HG03097 (cell line): ENCODE measurements around the gene BBS1.

ENCODE experiments used
- ATAC-seq: cut with Tn5 transposase; IDR thresholded peaks from one replicate; pipeline ENCODE4 v1.9.1; 2021; ENCODE audit not compliant: unreplicated experiment, low FRiP score

BBS1 gene

GRCh38 chr11:66548774-66549630, 38.6 kb downstream of the BBS1 start:
- no peak for ATAC-seq

- ATAC-seq = no peak
Observed at GRCh38 chr11:66549696-66550095, 39.3 kb downstream of the BBS1 start.

- ATAC-seq = no peak
Observed at GRCh38 chr11:66550887-66551286, 40.5 kb downstream of the BBS1 start.

GRCh38 chr11:66554602-66555001, 44.2 kb downstream of the BBS1 start:
- ATAC-seq = no peak

GRCh38 chr11:66555416-66555815, 45.0 kb downstream of the BBS1 start:
- no peak for ATAC-seq

GRCh38 chr11:66556086-66556485, 45.7 kb downstream of the BBS1 start:
- ATAC-seq = no peak

GRCh38 chr11:66557733-66558326, 47.4 kb downstream of the BBS1 start:
- no peak for ATAC-seq

GRCh38 chr11:66559142-66559865, 48.9 kb downstream of the BBS1 start:
- no peak for ATAC-seq

GRCh38 chr11:66559866-66560676, 49.6 kb downstream of the BBS1 start:
- ATAC-seq = no peak

- ATAC-seq = no peak
Observed at GRCh38 chr11:66561178-66561974, 50.9 kb downstream of the BBS1 start.

- ATAC-seq = no peak
Observed at GRCh38 chr11:66561975-66562248, 51.5 kb downstream of the BBS1 start.

GRCh38 chr11:66562275-66562674, 51.8 kb downstream of the BBS1 start:
- ATAC-seq = no peak

- ATAC-seq = no peak
Observed at GRCh38 chr11:66562907-66563583, 52.6 kb downstream of the BBS1 start.

GRCh38 chr11:66563832-66564231, 53.4 kb downstream of the BBS1 start:
- no peak for ATAC-seq

GRCh38 chr11:66564538-66564937, 54.1 kb downstream of the BBS1 start:
- no peak for ATAC-seq

GRCh38 chr11:66564984-66565383, 54.5 kb downstream of the BBS1 start:
- ATAC-seq = no peak

- no peak for ATAC-seq
Observed at GRCh38 chr11:66566221-66566620, 55.8 kb downstream of the BBS1 start.

GRCh38 chr11:66567787-66568123, 57.3 kb downstream of the BBS1 start:
- no peak for ATAC-seq

- no peak for ATAC-seq
Observed at GRCh38 chr11:66568124-66568916, 57.9 kb downstream of the BBS1 start, which contains the start of gene CTSF. CTSF (minus strand) TSS chr11:66568606; CDS start chr11:66568486, 120 bp downstream.
